ENCODE data around the gene ITGB3BP.
"Not testable (repeated sequence)": the region's sequence is repeated elsewhere in the genome, so short reads cannot be mapped to it uniquely, and the experiment has no call there.

Gene ITGB3BP

GRCh38 chr1:63501256-63501655, 21.8 kb downstream of the ITGB3BP start:
- no peak for DNase-seq

GRCh38 chr1:63498106-63498505, 24.9 kb downstream of the ITGB3BP start:
- DNase-seq: no peak

GRCh38 chr1:63497577-63497976, 25.4 kb downstream of the ITGB3BP start:
- DNase-seq: no peak

GRCh38 chr1:63487336-63488065, 35.5 kb downstream of the ITGB3BP start:
- DNase-seq: peak; percentile 17

- DNase-seq: no peak
Observed at GRCh38 chr1:63486629-63487028, 36.4 kb downstream of the ITGB3BP start.

GRCh38 chr1:63480057-63480456, 43.0 kb downstream of the ITGB3BP start:
- no peak for DNase-seq

- DNase-seq: no peak
Observed at GRCh38 chr1:63475761-63476160, 47.3 kb downstream of the ITGB3BP start.

GRCh38 chr1:63468683-63469082, 54.3 kb downstream of the ITGB3BP start:
- not testable (repeated sequence) for DNase-seq

- no peak for DNase-seq
Observed at GRCh38 chr1:63466759-63467158, 56.3 kb downstream of the ITGB3BP start.

- no peak for DNase-seq
Observed at GRCh38 chr1:63466181-63466580, 56.8 kb downstream of the ITGB3BP start.

GRCh38 chr1:63463248-63463647, 59.8 kb downstream of the ITGB3BP start:
- no peak for DNase-seq

- DNase-seq: no peak
Observed at GRCh38 chr1:63461661-63462230, 61.3 kb downstream of the ITGB3BP start.

GRCh38 chr1:63458750-63459149, 64.3 kb downstream of the ITGB3BP start:
- no peak for DNase-seq

- no peak for DNase-seq
Observed at GRCh38 chr1:63454269-63454668, 68.8 kb downstream of the ITGB3BP start.

- no peak for DNase-seq
Observed at GRCh38 chr1:63453232-63453631, 69.8 kb downstream of the ITGB3BP start.

- no peak for DNase-seq
Observed at GRCh38 chr1:63450416-63450815, 72.6 kb downstream of the ITGB3BP start.

GRCh38 chr1:63448731-63449246, 74.2 kb downstream of the ITGB3BP start:
- no peak for DNase-seq

GRCh38 chr1:63442141-63442475, 80.9 kb downstream of the ITGB3BP start:
- no peak for DNase-seq

- peak; percentile 27 for DNase-seq
Observed at GRCh38 chr1:63435161-63435560, 87.9 kb downstream of the ITGB3BP start.

- DNase-seq: no peak
Observed at GRCh38 chr1:63429281-63429680, 93.7 kb downstream of the ITGB3BP start.

GRCh38 chr1:63428815-63429214, 94.2 kb downstream of the ITGB3BP start:
- DNase-seq: no peak

- no peak for DNase-seq
Observed at GRCh38 chr1:63423649-63424048, 99.4 kb downstream of the ITGB3BP start.

GRCh38 chr1:63420746-63421145, 102.3 kb downstream of the ITGB3BP start:
- not testable (repeated sequence) for DNase-seq

GRCh38 chr1:63418101-63418500, 104.9 kb downstream of the ITGB3BP start:
- DNase-seq: no peak
